Activated naive CD8-positive, alpha-beta T cell treated with anti-CD3 and anti-CD28 coated beads for 36 hours (primary cell): ENCODE measurements around the gene PTPN20. TPM values are rescaled to one million over a fixed set of nuclear protein-coding genes. Genes with fewer than 3 reads are reported as not detected.
"Not testable (repeated sequence)": the region's sequence is repeated elsewhere in the genome, so short reads cannot be mapped to it uniquely, and the experiment has no call there.

Experiments used
- DNase-seq: peaks from one replicate; pipeline ENCODE4 v3.0.0; 2021
- H3K27ac Mint-ChIP-seq: one replicate; pipeline ENCODE4 v1.8.0; 2022; ENCODE audit warnings: mild to moderate bottlenecking, moderate library complexity, mixed read lengths
- H3K27me3 Mint-ChIP-seq: one replicate; pipeline ENCODE4 v1.8.0; 2022; ENCODE audit warnings: mild to moderate bottlenecking, mixed read lengths
- H3K36me3 Mint-ChIP-seq: one replicate; pipeline ENCODE4 v1.8.0; 2021; ENCODE audit warnings: mild to moderate bottlenecking, mixed read lengths
- H3K4me1 Mint-ChIP-seq: one replicate; pipeline ENCODE4 v1.8.0; 2021; ENCODE audit warnings: mixed read lengths
- H3K4me3 Mint-ChIP-seq: one replicate; pipeline ENCODE4 v1.8.0; 2022; ENCODE audit warnings: mild to moderate bottlenecking, moderate library complexity, mixed read lengths
- H3K9me3 Mint-ChIP-seq: one replicate; pipeline ENCODE4 v1.8.0; 2022; ENCODE audit warnings: mixed read lengths
- total RNA-seq, 2 experiments: library from RNA; stranded (reverse); gene quantifications; one replicate each; pipeline ENCODE4 v1.2.3, GENCODE V29; 2021

Gene PTPN20, protein sequence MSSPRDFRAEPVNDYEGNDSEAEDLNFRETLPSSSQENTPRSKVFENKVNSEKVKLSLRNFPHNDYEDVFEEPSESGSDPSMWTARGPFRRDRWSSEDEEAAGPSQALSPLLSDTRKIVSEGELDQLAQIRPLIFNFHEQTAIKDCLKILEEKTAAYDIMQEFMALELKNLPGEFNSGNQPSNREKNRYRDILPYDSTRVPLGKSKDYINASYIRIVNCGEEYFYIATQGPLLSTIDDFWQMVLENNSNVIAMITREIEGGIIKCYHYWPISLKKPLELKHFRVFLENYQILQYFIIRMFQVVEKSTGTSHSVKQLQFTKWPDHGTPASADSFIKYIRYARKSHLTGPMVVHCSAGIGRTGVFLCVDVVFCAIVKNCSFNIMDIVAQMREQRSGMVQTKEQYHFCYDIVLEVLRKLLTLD
- total RNA-seq = 1 to 10 TPM; 1.8 to 2.6 TPM

DNA sequence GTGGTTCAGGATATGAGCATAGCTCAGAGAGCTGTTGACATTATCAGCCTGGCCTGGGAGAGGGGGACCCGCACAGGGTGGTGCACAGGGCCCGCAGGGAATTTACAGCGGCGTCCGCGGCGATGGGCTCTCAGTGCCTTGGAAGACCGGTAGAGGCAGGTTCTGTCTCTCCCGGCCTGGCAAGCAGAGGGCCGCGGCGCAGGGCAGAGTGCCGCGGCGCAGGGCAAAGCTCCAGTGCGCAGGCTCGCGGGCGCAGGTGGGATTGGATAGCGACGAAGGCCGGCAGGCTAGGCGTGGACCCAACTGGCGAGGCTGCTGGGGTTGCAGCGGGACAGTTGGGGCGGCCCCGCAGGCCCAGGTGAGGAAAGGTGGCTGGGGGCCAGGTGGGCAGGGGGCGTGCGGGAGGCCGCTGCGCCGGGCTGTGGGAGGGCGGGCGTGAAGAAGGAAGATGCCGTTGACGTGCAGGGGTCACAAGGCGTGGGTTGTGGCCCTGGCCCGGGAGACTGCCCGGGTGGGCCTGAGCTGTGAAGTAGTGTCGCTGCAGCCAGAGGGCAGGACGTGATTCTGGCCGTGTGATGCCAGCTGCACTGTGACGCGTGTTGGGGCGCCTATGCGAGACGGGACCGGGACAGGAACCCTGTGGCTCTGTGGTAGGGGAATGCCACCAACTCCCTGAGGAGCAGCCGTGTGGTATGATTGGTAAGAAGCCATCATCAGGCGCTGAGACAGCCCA, at the start of gene PTPN20:
Gene PTPN20 (plus strand): TSS at position 285 of the 733 bp plus-strand sequence. CDS start 21,072 bp downstream, outside the sequence.
- peak; percentile 26 for DNase-seq
- Mint-ChIP-seq H3K27ac (peak within 1 kb of the TSS; percentile 45), H3K4me3 (peak within 1 kb of the TSS; percentile 65)
- not testable (repeated sequence) for H3K9me3 Mint-ChIP-seq, H3K27me3 Mint-ChIP-seq, H3K36me3 Mint-ChIP-seq, H3K4me1 Mint-ChIP-seq

DNA sequence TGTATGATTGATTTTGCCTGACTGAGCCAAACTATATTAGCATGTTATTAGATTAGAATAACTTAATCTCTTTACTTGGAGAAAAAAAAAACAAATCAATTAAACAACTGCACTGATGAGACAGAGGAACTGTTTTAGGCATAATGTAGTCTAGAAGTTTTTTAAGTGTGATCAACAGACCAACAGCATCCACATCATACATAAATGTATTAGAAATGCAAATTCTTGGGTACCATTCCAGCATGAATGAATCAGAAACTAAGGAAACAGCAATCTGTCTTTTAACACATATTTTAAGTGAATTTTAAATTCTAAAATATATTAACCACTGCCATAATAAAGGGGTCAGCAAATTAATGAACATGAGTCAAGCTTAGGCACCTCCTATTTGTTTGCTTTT, 41.5 kb upstream of the PTPN20 start:
- H3K27ac Mint-ChIP-seq, H3K4me1 Mint-ChIP-seq, H3K9me3 Mint-ChIP-seq, H3K27me3 Mint-ChIP-seq, DNase-seq, H3K36me3 Mint-ChIP-seq, H3K4me3 Mint-ChIP-seq: not testable (repeated sequence)

DNA sequence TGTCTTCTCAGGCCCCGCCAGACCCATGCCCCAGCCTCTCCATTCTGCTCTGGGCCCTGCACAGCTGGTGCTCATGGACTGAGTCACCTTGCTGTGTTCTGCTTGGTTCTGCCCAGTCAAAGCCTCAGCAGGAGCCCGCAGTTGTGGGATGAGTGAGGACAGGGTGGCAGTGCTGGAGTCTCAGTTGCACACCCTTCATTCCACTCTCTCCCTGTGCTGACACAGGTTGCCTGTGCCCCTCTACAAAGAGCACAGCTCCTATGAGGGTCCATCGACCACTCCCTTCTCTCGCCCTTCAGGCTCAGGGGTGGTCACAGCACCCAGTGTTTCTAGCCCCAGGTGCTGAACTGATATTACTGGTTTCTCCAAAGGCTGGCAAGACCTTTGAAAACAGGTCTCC, 39.6 kb upstream of the PTPN20 start:
- H3K27ac Mint-ChIP-seq, H3K4me3 Mint-ChIP-seq, H3K4me1 Mint-ChIP-seq, DNase-seq, H3K9me3 Mint-ChIP-seq, H3K27me3 Mint-ChIP-seq, H3K36me3 Mint-ChIP-seq: not testable (repeated sequence)

DNA sequence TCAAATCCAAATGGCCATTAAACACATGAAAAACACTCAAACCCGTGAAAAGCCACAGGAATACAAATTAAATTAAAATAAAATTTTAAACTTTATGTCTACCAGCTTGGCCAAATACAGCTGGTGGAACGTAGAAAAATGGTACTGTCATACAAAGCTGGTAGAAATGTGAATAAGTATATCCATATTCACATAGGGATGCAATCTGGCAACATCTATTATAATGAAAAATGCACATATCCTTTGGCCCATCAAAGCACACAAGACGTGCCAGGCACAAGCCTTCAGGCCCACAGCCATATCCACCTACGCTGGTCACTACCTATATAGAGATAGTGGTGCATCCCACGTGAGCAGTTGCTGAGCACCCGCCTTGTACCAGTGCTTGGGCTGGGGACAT, 35.9 kb upstream of the PTPN20 start:
- H3K9me3 Mint-ChIP-seq, DNase-seq: not testable (repeated sequence)

DNA sequence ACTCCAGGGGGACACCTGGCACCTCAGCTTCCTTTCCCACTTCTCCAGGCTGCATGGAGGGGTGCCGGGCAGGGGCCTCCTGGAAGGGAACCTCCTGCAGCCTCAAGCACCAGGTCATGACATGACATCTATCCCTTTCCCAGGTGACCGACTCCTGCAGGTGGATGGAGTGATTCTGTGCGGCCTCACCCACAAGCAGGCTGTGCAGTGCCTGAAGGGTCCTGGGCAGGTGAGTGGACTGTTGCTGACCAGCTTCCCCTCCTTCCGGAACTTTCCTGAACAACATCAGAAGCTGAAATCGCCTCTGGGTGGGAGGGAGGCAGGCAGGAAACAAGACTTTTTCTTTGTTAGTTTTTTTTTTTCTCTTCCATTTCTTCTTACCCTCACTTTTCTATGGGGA, 34.5 kb upstream of the PTPN20 start:
- H3K9me3 Mint-ChIP-seq, H3K27ac Mint-ChIP-seq, H3K4me3 Mint-ChIP-seq, DNase-seq, H3K4me1 Mint-ChIP-seq, H3K36me3 Mint-ChIP-seq, H3K27me3 Mint-ChIP-seq: not testable (repeated sequence)

More for the DNA sequence above, 35.9 kb upstream of the PTPN20 start:
- not testable (repeated sequence) for H3K36me3 Mint-ChIP-seq, H3K4me3 Mint-ChIP-seq, H3K27ac Mint-ChIP-seq, H3K27me3 Mint-ChIP-seq, H3K4me1 Mint-ChIP-seq

DNA sequence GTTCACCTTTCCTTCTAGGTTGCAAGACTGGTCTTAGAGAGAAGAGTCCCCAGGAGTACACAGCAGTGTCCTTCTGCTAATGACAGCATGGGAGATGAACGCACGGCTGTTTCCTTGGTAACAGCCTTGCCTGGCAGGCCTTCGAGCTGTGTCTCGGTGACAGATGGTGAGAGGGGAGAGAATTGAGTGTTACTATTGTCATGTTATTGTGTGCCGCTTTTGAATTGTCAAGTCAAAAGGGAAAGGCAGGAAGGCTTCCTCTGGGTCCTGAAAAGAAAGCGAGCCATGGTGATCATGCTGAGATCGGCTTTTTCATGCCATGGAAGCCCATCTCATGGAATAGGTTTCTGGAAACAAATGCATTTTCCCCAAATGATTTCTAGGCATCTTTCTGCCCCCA, 32.5 kb upstream of the PTPN20 start:
- H3K9me3 Mint-ChIP-seq, H3K4me3 Mint-ChIP-seq, DNase-seq, H3K4me1 Mint-ChIP-seq, H3K36me3 Mint-ChIP-seq, H3K27me3 Mint-ChIP-seq, H3K27ac Mint-ChIP-seq: not testable (repeated sequence)

DNA sequence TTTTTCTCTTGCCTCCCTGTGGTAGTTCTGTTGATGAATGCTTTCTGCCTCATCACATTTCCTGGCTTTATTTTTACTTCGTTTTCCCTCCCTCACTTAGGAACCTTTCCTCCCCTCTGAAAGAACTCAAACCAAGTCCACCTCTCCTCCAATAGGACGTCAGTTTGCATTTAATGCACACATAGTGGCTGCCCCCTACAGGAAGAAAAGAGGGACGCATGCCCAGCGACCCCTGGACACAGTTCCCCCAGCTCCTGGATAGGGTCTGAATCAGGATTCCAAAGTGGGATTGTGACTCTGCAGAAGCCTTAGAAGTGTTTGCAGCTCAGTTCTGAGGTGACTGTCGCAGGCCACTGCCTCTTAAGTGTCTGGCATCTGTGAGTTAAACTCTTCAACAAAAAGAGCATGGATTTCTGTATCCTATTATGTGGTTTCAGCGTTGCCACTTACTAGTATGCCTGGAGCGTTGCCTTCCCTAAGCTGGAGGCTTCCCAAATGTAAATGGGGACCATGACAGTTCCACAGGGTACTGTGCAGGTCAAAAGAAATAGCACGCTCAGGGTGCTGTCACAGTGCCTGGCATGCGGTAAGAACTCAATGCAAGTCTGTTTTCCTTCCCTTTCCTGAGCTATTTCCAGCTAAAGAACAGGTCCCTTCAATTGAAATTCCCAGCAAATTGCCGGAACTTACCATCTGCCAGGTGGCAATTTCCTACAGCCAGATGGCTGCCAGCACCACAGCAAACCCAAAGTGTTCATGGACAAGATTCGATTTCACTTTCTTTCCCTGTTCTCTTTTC, 20.2 kb upstream of the PTPN20 start:
- H3K4me3 Mint-ChIP-seq, H3K27me3 Mint-ChIP-seq, H3K9me3 Mint-ChIP-seq, H3K27ac Mint-ChIP-seq, H3K4me1 Mint-ChIP-seq, H3K36me3 Mint-ChIP-seq: not testable (repeated sequence)
- DNase-seq = peak; percentile 11

DNA sequence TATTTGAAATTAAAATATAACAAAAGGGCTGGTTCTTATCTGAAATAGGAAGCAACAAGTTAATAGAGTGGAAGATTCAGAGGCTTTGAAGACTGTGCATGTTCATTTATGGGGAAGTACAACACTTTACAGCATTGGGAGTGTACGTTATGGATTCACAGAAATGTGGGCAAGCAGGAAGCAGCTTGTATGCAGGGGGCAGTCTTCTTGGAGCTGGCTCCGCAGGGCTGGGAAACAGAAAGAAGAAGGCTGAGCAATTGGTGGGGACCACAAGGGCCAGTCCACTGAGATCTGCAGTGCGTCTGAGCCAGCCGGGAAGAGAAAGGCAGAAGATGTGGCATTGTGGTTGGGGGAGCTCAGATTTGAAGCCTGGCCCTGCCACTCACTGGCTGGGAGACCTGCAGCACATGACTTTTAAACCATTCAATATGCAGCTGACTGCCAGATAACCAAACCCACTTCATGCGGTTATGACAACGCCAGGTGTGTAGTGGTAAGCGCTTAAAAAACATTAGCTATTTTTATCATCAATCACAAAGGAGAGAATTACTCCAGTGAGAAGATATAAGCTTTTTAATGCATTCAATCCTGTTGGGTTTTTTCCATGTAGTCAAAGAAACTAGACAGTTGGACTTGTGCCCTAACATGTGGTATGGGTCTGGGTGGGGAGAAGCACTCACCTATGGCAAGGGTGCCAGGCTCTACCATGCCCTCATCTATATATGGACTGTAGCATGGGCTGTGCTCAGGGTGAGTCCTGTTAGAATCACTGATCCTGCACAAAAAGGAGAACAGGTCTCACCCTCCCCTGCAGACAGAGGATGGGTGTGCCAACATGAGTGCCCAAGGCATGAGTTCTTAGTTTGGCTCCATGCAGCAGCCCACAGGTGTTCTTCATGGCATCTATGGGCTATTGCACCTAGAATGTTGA, 14.2 kb upstream of the PTPN20 start:
- DNase-seq, H3K36me3 Mint-ChIP-seq, H3K27ac Mint-ChIP-seq, H3K9me3 Mint-ChIP-seq, H3K4me1 Mint-ChIP-seq, H3K27me3 Mint-ChIP-seq, H3K4me3 Mint-ChIP-seq: not testable (repeated sequence)

DNA sequence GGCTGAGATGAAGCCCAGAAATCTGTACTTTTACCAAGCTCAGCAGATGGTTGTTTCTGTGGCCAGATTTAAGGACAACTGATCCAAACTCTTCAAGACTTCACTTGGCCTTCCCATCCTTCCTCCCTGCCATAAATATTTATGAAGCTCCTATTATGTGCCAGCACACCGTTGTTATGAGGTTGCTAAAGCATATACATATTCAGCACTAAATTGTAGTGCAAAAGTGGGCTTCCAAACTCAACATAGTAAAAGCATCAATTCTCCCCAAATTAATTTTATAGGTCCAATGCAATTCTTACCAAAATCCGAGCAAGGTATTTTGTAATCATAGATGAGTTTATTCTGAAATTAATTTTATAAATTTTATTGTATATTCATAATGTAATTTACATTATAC, 10.0 kb upstream of the PTPN20 start:
- H3K9me3 Mint-ChIP-seq, H3K4me3 Mint-ChIP-seq, H3K36me3 Mint-ChIP-seq, H3K27ac Mint-ChIP-seq, H3K4me1 Mint-ChIP-seq, DNase-seq, H3K27me3 Mint-ChIP-seq: not testable (repeated sequence)

DNA sequence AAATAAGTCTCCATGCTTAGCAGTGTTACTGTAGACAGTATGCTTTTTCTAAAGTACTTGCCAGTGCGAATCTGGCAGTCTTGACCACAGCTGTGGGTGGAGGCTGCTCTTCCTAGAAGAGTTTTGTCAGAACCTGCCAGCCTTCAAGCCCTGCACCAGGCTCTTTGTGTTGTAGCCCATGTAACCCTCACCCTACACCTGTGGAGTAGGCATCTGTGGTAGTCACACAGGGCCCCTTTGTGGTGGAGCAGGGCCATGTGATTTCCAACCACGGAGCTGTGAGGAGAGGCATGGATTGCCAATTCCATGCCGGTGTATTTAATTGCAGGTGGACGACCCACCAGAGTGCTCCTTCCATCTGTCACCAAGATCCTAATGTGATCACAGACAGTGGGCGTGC, 7.4 kb upstream of the PTPN20 start:
- H3K4me1 Mint-ChIP-seq, H3K27me3 Mint-ChIP-seq, DNase-seq, H3K27ac Mint-ChIP-seq, H3K9me3 Mint-ChIP-seq, H3K36me3 Mint-ChIP-seq, H3K4me3 Mint-ChIP-seq: not testable (repeated sequence)

DNA sequence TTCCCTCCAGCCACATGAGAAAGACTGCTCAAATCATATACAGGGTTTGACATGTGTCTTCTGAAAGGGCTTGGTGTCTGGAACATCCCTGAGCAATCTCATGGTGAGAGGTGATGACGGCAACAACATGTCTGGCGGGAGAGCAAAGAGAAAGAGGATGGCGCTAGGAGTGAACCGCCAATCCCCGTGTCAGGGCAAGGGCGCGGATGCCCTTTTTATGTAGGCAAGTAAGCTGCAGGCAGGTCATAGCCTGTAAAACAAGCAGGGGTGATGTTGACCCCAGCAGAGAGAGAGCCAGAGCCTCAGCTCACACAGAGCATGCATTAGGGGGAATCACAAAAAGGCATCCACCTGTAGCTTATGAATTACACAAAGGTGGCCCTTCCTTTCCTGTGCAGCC, 4.9 kb upstream of the PTPN20 start:
- not testable (repeated sequence) for H3K4me3 Mint-ChIP-seq, H3K27me3 Mint-ChIP-seq, H3K4me1 Mint-ChIP-seq, H3K36me3 Mint-ChIP-seq, DNase-seq, H3K27ac Mint-ChIP-seq, H3K9me3 Mint-ChIP-seq

DNA sequence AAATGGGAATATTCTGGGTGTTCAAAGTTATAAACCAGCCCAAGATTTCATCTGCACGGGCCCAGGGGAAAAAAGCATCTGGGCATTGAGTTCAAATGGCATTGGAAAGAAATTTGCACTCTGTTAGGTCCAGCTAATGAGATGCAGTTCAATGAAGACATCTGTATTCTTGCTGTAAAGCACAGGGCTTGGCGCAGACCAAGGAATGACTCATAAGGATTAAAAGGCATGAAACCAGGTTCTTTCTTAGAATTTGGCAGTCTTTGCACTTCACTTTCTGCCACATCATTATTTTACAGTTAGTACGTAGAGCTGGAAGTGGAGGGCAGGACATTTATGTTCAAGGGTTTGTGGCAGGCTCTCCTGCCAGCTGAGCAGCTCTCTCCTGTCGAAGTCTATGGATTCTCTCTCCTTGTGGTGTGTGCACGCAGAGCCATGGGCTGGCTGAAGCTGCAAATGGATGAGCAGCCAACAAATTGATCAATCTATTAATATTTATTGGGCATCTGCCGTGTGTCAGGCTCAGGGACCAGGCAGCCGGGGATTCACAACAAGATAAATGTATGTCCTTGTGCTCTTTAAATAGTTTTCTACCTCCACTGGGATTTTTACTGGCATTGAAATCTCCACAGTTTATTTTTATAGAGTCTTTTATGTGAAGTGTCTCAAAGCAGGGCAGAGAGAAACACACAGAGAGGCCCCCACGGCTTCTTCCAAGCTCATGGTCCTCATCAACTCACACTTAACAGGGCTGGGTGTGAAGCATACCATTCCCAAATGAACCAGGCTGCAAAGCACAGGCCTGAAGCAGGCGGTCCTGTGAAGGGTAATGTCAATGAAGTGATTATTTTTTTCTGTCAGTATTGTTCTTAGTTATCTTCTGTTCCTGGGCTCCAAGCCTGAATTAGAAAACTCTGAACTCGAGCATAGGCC, 3.8 kb upstream of the PTPN20 start:
- not testable (repeated sequence) for H3K27me3 Mint-ChIP-seq, H3K27ac Mint-ChIP-seq, H3K4me3 Mint-ChIP-seq, H3K9me3 Mint-ChIP-seq, H3K4me1 Mint-ChIP-seq, H3K36me3 Mint-ChIP-seq, DNase-seq

DNA sequence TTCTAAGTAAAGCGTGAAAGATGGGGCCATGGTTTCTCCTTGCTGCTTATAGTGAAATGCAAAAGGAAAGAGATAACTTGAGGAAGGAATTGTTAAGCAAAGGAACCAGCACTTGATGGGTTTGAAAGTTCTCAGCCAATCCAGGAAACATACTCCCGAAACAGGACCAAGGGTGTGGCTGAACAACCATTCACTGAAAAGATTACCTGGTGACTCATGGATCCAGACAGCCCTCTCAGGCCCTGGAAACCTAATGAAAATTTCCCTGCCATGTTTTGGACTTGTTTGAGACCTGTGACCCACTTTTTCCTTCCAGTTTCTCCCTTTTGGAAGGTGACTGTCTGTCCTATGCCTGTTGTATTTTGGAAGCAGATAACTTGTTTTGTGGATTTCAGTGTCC, 11.3 kb downstream of the PTPN20 start:
- H3K27ac Mint-ChIP-seq, H3K4me1 Mint-ChIP-seq, H3K9me3 Mint-ChIP-seq, H3K27me3 Mint-ChIP-seq, H3K36me3 Mint-ChIP-seq, DNase-seq, H3K4me3 Mint-ChIP-seq: not testable (repeated sequence)

DNA sequence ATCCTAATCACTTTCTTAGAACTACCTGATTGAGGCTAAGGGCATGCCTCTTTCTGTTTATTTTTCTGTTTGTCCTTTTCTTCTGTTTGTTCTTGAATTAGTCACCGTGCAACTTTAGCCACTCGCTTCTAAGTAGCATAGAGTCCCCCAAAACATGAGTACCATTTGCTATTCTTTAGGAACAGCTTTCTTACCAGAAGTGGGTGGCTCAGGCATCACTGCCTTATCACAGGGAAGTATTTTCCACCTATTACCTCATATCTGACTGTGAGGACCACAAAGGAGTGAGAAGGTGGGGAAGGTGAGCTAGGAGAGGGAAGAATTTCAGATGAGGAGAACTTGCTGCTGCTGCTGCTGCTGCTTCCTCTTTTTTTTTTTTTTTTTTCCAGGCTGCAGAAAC, 13.9 kb downstream of the PTPN20 start:
- H3K4me3 Mint-ChIP-seq, H3K27me3 Mint-ChIP-seq: not testable (repeated sequence)

More for the DNA sequence above, 13.9 kb downstream of the PTPN20 start:
- H3K4me1 Mint-ChIP-seq, H3K9me3 Mint-ChIP-seq, DNase-seq, H3K27ac Mint-ChIP-seq, H3K36me3 Mint-ChIP-seq: not testable (repeated sequence)
